HG03469 (cell line): ENCODE data around the gene ANKLE2.
A peak's percentile ranks its signal among the peaks of the same experiment; 100 is the strongest.
"Not testable (repeated sequence)": the region's sequence is repeated elsewhere in the genome, so short reads cannot be mapped to it uniquely, and the experiment has no call there.

Experiments used
- ATAC-seq: cut with Tn5 transposase; IDR thresholded peaks from one replicate; pipeline ENCODE4 v1.9.1; 2021; ENCODE audit warnings: mild to moderate bottlenecking, moderate library complexity, moderate number of reproducible peaks; ENCODE audit not compliant: unreplicated experiment

Gene ANKLE2

GRCh38 chr12:132777614-132778013, 16.0 kb upstream of the ANKLE2 start:
- ATAC-seq = no peak

- no peak for ATAC-seq
These were observed 15.4 kb upstream of the ANKLE2 start for GRCh38 chr12:132776816-132777568.

- not testable (repeated sequence) for ATAC-seq
These were observed 14.6 kb upstream of the ANKLE2 start for GRCh38 chr12:132776230-132776625.

- no peak for ATAC-seq
These were observed 14.0 kb upstream of the ANKLE2 start for GRCh38 chr12:132775502-132776229.

GRCh38 chr12:132774646-132775275, 13.1 kb upstream of the ANKLE2 start:
- ATAC-seq = no peak

- ATAC-seq = no peak
These were observed 12.5 kb upstream of the ANKLE2 start for GRCh38 chr12:132774159-132774558.

- ATAC-seq = no peak
These were observed 11.7 kb upstream of the ANKLE2 start for GRCh38 chr12:132773077-132773955.

- no peak for ATAC-seq
These were observed 11.0 kb upstream of the ANKLE2 start for GRCh38 chr12:132772606-132773005.

GRCh38 chr12:132771126-132771838, 9.7 kb upstream of the ANKLE2 start:
- peak; percentile 35 for ATAC-seq

- no peak for ATAC-seq
These were observed 4.9 kb upstream of the ANKLE2 start for GRCh38 chr12:132766380-132767085.

- no peak for ATAC-seq
These were observed 3.7 kb upstream of the ANKLE2 start for GRCh38 chr12:132765361-132765760.

GRCh38 chr12:132764231-132764630, 2.6 kb upstream of the ANKLE2 start:
- no peak for ATAC-seq

GRCh38 chr12:132761921-132762583, 420 bp upstream of the ANKLE2 start:
- peak; percentile 42 for ATAC-seq

- no peak for ATAC-seq
These were observed 2.3 kb downstream of the ANKLE2 start for GRCh38 chr12:132759359-132759758.

- not testable (repeated sequence) for ATAC-seq
These were observed 2.8 kb downstream of the ANKLE2 start for GRCh38 chr12:132758825-132759224.

GRCh38 chr12:132754160-132754932, 7.3 kb downstream of the ANKLE2 start:
- ATAC-seq = no peak

GRCh38 chr12:132753670-132754069, 8.0 kb downstream of the ANKLE2 start:
- ATAC-seq = not testable (repeated sequence)

GRCh38 chr12:132748319-132748718, 13.3 kb downstream of the ANKLE2 start:
- ATAC-seq = no peak
